ENCODE data around the gene NRK. TPM values are rescaled to one million over a fixed set of nuclear protein-coding genes. Genes with fewer than 3 reads are reported as not detected.

The NRK gene
- total and polyA plus RNA-seq, 2 of the 4 experiments (the other 2 are of a cell fraction), result 0.92 to 2.7 TPM

DNA sequence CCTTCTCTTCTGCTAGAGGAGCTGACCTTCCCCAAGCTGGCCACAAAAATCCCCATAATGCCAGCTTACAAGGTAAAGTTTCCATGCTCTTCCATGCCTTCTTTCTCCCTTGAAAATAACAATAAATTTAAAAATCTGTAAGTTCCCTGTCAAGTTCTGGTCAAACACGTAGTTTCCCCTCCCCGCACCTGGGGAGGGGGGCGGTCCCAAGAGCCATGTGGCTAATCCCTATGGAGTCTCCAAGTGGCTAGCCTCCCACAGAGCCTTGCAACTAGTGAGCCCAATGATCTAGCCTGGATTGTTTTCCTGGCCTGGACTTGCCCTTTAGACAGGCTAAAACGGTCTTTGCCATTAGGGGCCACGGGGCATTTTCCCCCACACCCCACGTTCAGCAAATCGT, 2.1 kb upstream of the NRK start:
- no peak for DNase-seq
- no peaks in the 10 kb centered on the region for H4K20me1 ChIP-seq (ENCODE audit: insufficient read depth, low read length)
- no peaks in the 10 kb centered on the region for H3K9me1 ChIP-seq (ENCODE audit: insufficient read depth, low read length)
- no peak overlapping the region for H2BK20ac ChIP-seq (ENCODE audit: low read depth, low read length)
- H4K8ac ChIP-seq (ENCODE audit: low read depth in 2 of 2, low read length in 2 of 2), result no peak overlapping the region
- no peak overlapping the region for H3K9ac ChIP-seq (ENCODE audit: low read depth, low read length)
- no peak for TF ChIP-seq MAZ (IDR thresholded peaks at IDR 0.05; ENCODE audit: borderline replicate concordance, low read depth, low read length)
- no peak for TF ChIP-seq FOS (IDR thresholded peaks at IDR 0.05; ENCODE audit: low read depth, low read length)
- no peak for TF ChIP-seq MXI1 (IDR thresholded peaks at IDR 0.05; ENCODE audit: borderline replicate concordance, low read depth, low read length)
- no peak for TF ChIP-seq MAFK (IDR thresholded peaks at IDR 0.05; ENCODE audit: low read depth, low read length)
- no peak for TF ChIP-seq RCOR1 (IDR thresholded peaks at IDR 0.05; ENCODE audit: insufficient replicate concordance, low read length)
- no peak for TF ChIP-seq NFE2L2 (IDR thresholded peaks at IDR 0.05; ENCODE audit: low read depth, low read length)
- TF ChIP-seq, protein P1, sequence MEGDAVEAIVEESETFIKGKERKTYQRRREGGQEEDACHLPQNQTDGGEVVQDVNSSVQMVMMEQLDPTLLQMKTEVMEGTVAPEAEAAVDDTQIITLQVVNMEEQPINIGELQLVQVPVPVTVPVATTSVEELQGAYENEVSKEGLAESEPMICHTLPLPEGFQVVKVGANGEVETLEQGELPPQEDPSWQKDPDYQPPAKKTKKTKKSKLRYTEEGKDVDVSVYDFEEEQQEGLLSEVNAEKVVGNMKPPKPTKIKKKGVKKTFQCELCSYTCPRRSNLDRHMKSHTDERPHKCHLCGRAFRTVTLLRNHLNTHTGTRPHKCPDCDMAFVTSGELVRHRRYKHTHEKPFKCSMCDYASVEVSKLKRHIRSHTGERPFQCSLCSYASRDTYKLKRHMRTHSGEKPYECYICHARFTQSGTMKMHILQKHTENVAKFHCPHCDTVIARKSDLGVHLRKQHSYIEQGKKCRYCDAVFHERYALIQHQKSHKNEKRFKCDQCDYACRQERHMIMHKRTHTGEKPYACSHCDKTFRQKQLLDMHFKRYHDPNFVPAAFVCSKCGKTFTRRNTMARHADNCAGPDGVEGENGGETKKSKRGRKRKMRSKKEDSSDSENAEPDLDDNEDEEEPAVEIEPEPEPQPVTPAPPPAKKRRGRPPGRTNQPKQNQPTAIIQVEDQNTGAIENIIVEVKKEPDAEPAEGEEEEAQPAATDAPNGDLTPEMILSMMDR (conservative IDR thresholded peaks at IDR 0.05; ENCODE audit: low read depth, low read length), result no peak
- TF ChIP-seq POLR2A (IDR thresholded peaks at IDR 0.05; ENCODE audit: low read depth, low read length), result no peak
- TF ChIP-seq CEBPB (IDR thresholded peaks at IDR 0.05; ENCODE audit: low read depth, low read length), result no peak
- no peak for TF ChIP-seq USF2 (IDR thresholded peaks at IDR 0.05; ENCODE audit: low read depth, low read length)
- TF ChIP-seq RFX5 (IDR thresholded peaks at IDR 0.05; ENCODE audit: low read depth, low read length), result no peak
- TF ChIP-seq RAD21 (IDR thresholded peaks at IDR 0.05; ENCODE audit: low read length), result no peak
- no peak for TF ChIP-seq ELK1 (IDR thresholded peaks at IDR 0.05; ENCODE audit: borderline replicate concordance, low read depth, low read length)
- no peak for TF ChIP-seq CHD1 (IDR thresholded peaks at IDR 0.05; ENCODE audit: low read depth, low read length)
- TF ChIP-seq BHLHE40 (IDR thresholded peaks at IDR 0.05; ENCODE audit: low read depth, low read length), result no peak
- no peak for TF ChIP-seq SMC3 (IDR thresholded peaks at IDR 0.05; ENCODE audit: low read depth, low read length)
- H2AK5ac ChIP-seq (ENCODE audit: low read depth, low read length), result no peak overlapping the region
- intact Hi-C loops (cut with micrococcal nuclease) (no loop called here), in situ Hi-C loops (cut with MboI; ENCODE audit: low sequenced_read_pairs) (no loop called here), dilution Hi-C loops (cut with HindIII; ENCODE audit: low sequenced_read_pairs, unreplicated experiment) (no loop called here)
- ChIA-PET POLR2A (ENCODE audit: unreplicated experiment) (no interaction called here), CTCF (no interaction called here)
- H3K4me1 ChIP-seq (ENCODE audit: control insufficient read depth, insufficient read depth, low read length), result no peaks in the 10 kb centered on the region
- no peak overlapping the region for H3K27ac ChIP-seq (ENCODE audit: insufficient read depth, low read length)
- no peak overlapping the region for H4K5ac ChIP-seq (ENCODE audit: low read depth, low read length)
- H2BK15ac ChIP-seq (ENCODE audit: low read depth, low read length), result no peak overlapping the region
- peaks cover 5% of the 10 kb centered on the region; the same call in 1 of the 2 replicates for H3K27me3 ChIP-seq (ENCODE audit: control insufficient read depth, insufficient read depth, low read length)
- H3K18ac ChIP-seq (ENCODE audit: low read depth, low read length), result no peak overlapping the region
- H3K9me3 ChIP-seq (ENCODE audit: control insufficient read depth, insufficient read depth, low read length), result no peaks in the 10 kb centered on the region; the same call in 1 of the 2 replicates
- no peak overlapping the region for H3K4me2 ChIP-seq (ENCODE audit: low read depth, low read length)
- H2BK120ac ChIP-seq (ENCODE audit: low read depth, low read length), result no peak overlapping the region
- no peak overlapping the region for H3K14ac ChIP-seq (replicated peaks; ENCODE audit: low read depth, low read length)
- no peak overlapping the region for H2BK5ac ChIP-seq (ENCODE audit: low read depth, low read length, poor library complexity, severe bottlenecking)
- H2AFZ ChIP-seq (replicated peaks; ENCODE audit: low read length, poor library complexity), result no peak overlapping the region
- H3K23ac ChIP-seq (ENCODE audit: low read depth, low read length), result no peak overlapping the region
- H4K91ac ChIP-seq (ENCODE audit: insufficient read depth, low read depth, low read length), result no peak overlapping the region
- no peak overlapping the region for H2AK9ac ChIP-seq (replicated peaks; ENCODE audit: low read depth, low read length, poor library complexity)
- no peak overlapping the region for H3K56ac ChIP-seq (ENCODE audit: extremely low read depth, insufficient read depth, low read length)
- no peaks in the 10 kb centered on the region for H3K36me3 ChIP-seq (ENCODE audit: control insufficient read depth, insufficient read depth, low read length)
- no TSS peak for BruUV-seq (replicated peaks)
- H3K4me3 ChIP-seq (ENCODE audit: insufficient read depth, low read depth, low read length), result no peak overlapping the region
- ATAC-seq (ENCODE audit: low read depth), result no peak
- H3K4ac ChIP-seq (ENCODE audit: low read depth, low read length), result no peak overlapping the region
- no peaks in the 10 kb centered on the region for H3K79me1 ChIP-seq (ENCODE audit: low read depth in 1 of 2, low read length in 2 of 2)
- WGBS, 2 experiments (ENCODE audit: extremely low coverage in 2 of 2, insufficient read length in 1 of 2), result no CpG with 5 or more reads among the region's 7 CpGs
